ENCODE measurements around the gene CHKA.

CHKA gene

DNA sequence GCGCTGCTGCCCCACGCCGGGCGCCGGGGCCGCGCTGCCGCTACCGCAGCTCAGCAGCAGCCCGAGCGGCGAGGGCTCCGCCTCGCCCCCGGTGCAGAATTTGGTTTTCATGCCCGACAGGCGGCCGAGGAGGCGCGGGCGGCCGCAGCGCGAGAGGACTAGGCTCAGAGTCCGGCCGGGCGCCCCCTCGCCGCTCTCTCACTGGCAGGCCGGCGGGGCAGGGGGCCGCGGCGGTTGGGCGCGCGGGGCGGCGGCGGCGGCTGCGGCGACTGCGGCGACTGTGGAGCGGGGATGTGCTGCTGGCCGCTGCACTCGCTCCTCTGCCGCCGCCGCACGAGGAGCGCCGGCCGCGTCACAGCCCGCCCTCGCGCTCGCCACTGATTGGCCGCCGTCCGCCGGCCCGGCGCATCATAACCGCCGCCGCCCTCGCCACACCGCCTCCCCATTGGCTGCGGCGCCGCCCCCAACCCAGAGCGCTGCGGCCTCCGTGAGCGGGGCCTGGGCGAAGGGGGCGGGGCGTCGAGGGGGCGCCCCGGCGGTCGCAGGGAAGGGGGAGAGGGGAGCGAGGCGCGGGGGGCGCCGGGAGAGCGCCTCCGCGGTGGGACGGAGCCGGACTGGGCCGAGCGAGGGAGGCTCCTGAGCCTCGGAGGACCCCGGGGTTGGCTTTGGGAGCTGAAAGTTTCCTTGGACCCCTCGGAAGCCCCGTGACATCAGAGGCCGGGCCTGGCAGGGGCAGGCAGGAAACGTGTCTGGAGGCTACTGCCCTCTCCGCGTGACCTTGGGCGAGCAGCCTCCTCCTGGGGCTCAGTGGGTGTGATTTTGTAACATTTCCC, at the start of gene CHKA:
Gene CHKA (minus strand): TSS at position 322 of the 833 bp plus-strand sequence. CDS start 211 bp downstream, at position 111.
- TF ChIP-seq CTCF (IDR thresholded peaks at IDR 0.05) = no peak
- Histone ChIP-seq H3K9ac (no peak within 1 kb of the TSS), H3K4me1 (peaks cover 2% of the 10 kb centered on the region), H3K36me3 (ENCODE audit: control insufficient read depth, insufficient read depth, low read length) (no peaks in the 10 kb centered on the region), H3K9me3 (ENCODE audit: control insufficient read depth, low read length) (no peaks in the 10 kb centered on the region), H2AFZ (peak within 1 kb of the TSS; percentile 91), H3K79me2 (no peaks in the 10 kb centered on the region), H3K27ac (peak within 1 kb of the TSS; percentile 92), H3K27me3 (ENCODE audit: control insufficient read depth, insufficient read depth, low read length) (no peaks in the 10 kb centered on the region), H3K4me2 (ENCODE audit: low read length) (peak within 1 kb of the TSS; percentile 83), H3K4me3 (ENCODE audit: low read depth, low read length) (peak within 1 kb of the TSS; percentile 64)

GRCh38 chr11:68169442-68169841, 48.3 kb upstream of the CHKA start:
- H3K27ac ChIP-seq = no peak overlapping the region
- no peaks in the 10 kb centered on the region for H3K36me3 ChIP-seq (ENCODE audit: control insufficient read depth, insufficient read depth, low read length)
- H3K4me1 ChIP-seq = no peaks in the 10 kb centered on the region
- no peak for TF ChIP-seq CTCF (IDR thresholded peaks at IDR 0.05)
- no peaks in the 10 kb centered on the region for H3K9me3 ChIP-seq (ENCODE audit: control insufficient read depth, low read length)
- no peak overlapping the region for H3K4me2 ChIP-seq (ENCODE audit: low read length)
- H2AFZ ChIP-seq = no peak overlapping the region
- H3K27me3 ChIP-seq (ENCODE audit: control insufficient read depth, insufficient read depth, low read length) = no peaks in the 10 kb centered on the region
- no peaks in the 10 kb centered on the region for H3K79me2 ChIP-seq
- no peak overlapping the region for H3K4me3 ChIP-seq (ENCODE audit: low read depth, low read length)
- no peak overlapping the region for H3K9ac ChIP-seq

GRCh38 chr11:68168694-68169093, 47.5 kb upstream of the CHKA start:
- Histone ChIP-seq H3K9ac (no peak overlapping the region), H3K4me2 (ENCODE audit: low read length) (no peak overlapping the region), H3K4me3 (ENCODE audit: low read depth, low read length) (no peak overlapping the region), H3K4me1 (no peaks in the 10 kb centered on the region), H3K27ac (no peak overlapping the region), H3K79me2 (no peaks in the 10 kb centered on the region), H3K9me3 (ENCODE audit: control insufficient read depth, low read length) (no peaks in the 10 kb centered on the region), H2AFZ (no peak overlapping the region), H3K27me3 (ENCODE audit: control insufficient read depth, insufficient read depth, low read length) (no peaks in the 10 kb centered on the region), H3K36me3 (ENCODE audit: control insufficient read depth, insufficient read depth, low read length) (no peaks in the 10 kb centered on the region)
- no peak for TF ChIP-seq CTCF (IDR thresholded peaks at IDR 0.05)

GRCh38 chr11:68167474-68167873, 46.3 kb upstream of the CHKA start:
- Histone ChIP-seq H3K9ac (no peak overlapping the region), H3K27ac (no peak overlapping the region), H3K27me3 (ENCODE audit: control insufficient read depth, insufficient read depth, low read length) (no peaks in the 10 kb centered on the region), H2AFZ (no peak overlapping the region), H3K4me1 (no peaks in the 10 kb centered on the region), H3K79me2 (no peaks in the 10 kb centered on the region), H3K36me3 (ENCODE audit: control insufficient read depth, insufficient read depth, low read length) (no peaks in the 10 kb centered on the region), H3K4me2 (ENCODE audit: low read length) (no peak overlapping the region), H3K9me3 (ENCODE audit: control insufficient read depth, low read length) (no peaks in the 10 kb centered on the region), H3K4me3 (ENCODE audit: low read depth, low read length) (no peak overlapping the region)
- TF ChIP-seq CTCF (IDR thresholded peaks at IDR 0.05) = no peak

DNA sequence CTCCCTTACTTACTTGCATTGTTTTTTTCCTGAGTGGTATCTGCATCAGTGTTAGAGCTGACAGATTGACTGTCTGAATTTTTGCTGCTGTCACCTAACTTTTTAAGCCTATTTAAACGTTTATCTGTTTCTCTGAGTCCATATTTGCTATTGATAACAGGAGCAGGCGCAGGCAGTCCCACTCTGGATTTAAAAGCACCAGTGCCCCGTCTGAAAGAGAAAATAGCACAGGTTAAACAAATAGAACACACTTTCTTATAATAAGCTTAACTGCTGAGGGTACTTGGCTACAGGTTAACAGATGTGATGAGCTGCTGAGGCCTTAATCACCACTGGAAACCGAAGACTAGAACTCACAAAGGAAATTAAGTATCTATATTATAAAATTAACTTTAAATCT, 45.8 kb upstream of the CHKA start:
- H2AFZ ChIP-seq = no peak overlapping the region
- H3K9ac ChIP-seq = no peak overlapping the region
- H3K4me2 ChIP-seq (ENCODE audit: low read length) = no peak overlapping the region
- no peaks in the 10 kb centered on the region for H3K36me3 ChIP-seq (ENCODE audit: control insufficient read depth, insufficient read depth, low read length)
- H3K27ac ChIP-seq = no peak overlapping the region
- H3K9me3 ChIP-seq (ENCODE audit: control insufficient read depth, low read length) = no peaks in the 10 kb centered on the region
- no peaks in the 10 kb centered on the region for H3K4me1 ChIP-seq
- H3K79me2 ChIP-seq = no peaks in the 10 kb centered on the region
- H3K27me3 ChIP-seq (ENCODE audit: control insufficient read depth, insufficient read depth, low read length) = no peaks in the 10 kb centered on the region
- H3K4me3 ChIP-seq (ENCODE audit: low read depth, low read length) = no peak overlapping the region
- TF ChIP-seq CTCF (IDR thresholded peaks at IDR 0.05) = no peak
